Activated CD4-positive, alpha-beta memory T cell treated with anti-CD3 and anti-CD28 coated beads for 36 hours (primary cell): ENCODE data around the gene OLAH. TPM values are rescaled to one million over a fixed set of nuclear protein-coding genes. Genes with fewer than 3 reads are reported as not detected.
A peak's percentile ranks its signal among the peaks of the same experiment; 100 is the strongest.

ENCODE experiments used
- CTCF ChIA-PET: fragments of 350-600 bp; sonication (Branson Sonifier 250); formaldehyde crosslinking; loops from one replicate; lab custom pipeline; 2021; ENCODE audit warnings: antibody characterized with exemption, inconsistent platforms; lab: Charles Lee
- POLR2A ChIA-PET: fragments of 350-600 bp; sonication (Branson Sonifier 250); formaldehyde crosslinking; loops from one replicate; lab custom pipeline; 2021; ENCODE audit warnings: antibody characterized with exemption; lab: Charles Lee
- DNase-seq: peaks from one replicate; pipeline ENCODE4 v3.0.0-alpha.2; 2020
- H3K27ac Mint-ChIP-seq: one replicate; pipeline ENCODE4 v1.8.0; 2021; ENCODE audit warnings: mixed read lengths
- H3K27me3 Mint-ChIP-seq: one replicate; pipeline ENCODE4 v1.8.0; 2021; ENCODE audit warnings: mixed read lengths
- H3K36me3 Mint-ChIP-seq: one replicate; pipeline ENCODE4 v1.8.0; 2021; ENCODE audit warnings: mixed read lengths
- H3K4me1 Mint-ChIP-seq: one replicate; pipeline ENCODE4 v1.8.0; 2021; ENCODE audit warnings: low read depth, mixed read lengths
- H3K4me3 Mint-ChIP-seq: one replicate; pipeline ENCODE4 v1.8.0; 2021; ENCODE audit warnings: mild to moderate bottlenecking, mixed read lengths
- H3K9me3 Mint-ChIP-seq: one replicate; pipeline ENCODE4 v1.8.0; 2021; ENCODE audit warnings: mixed read lengths
- intact Hi-C: fragments of 100-400 bp; cut with micrococcal nuclease; formaldehyde crosslinking; loops from one replicate; pipeline ENCODE4 v1.15.1; 2023
- total RNA-seq, 2 experiments: library from RNA; stranded (reverse); gene quantifications; one replicate each; pipeline ENCODE4 v1.2.3, GENCODE V29; 2021

OLAH gene
- total RNA-seq, 2 experiments from 2014 or later = 0.31 to 0.34 TPM

- intact Hi-C loops = no loop called here
- Mint-ChIP-seq H3K27ac (peak overlapping the region; percentile 28), H3K36me3 (peaks cover 26% of the 10 kb centered on the region), H3K4me1 (peaks cover 6% of the 10 kb centered on the region), H3K27me3 (no peaks in the 10 kb centered on the region), H3K9me3 (no peaks in the 10 kb centered on the region), H3K4me3 (no peak overlapping the region)
- ChIA-PET POLR2A (no interaction called here), CTCF (no interaction called here)
- peak; percentile 30 for DNase-seq
These were observed 68.9 kb downstream of the OLAH start for GRCh38 chr10:15112657-15113056.

DNA sequence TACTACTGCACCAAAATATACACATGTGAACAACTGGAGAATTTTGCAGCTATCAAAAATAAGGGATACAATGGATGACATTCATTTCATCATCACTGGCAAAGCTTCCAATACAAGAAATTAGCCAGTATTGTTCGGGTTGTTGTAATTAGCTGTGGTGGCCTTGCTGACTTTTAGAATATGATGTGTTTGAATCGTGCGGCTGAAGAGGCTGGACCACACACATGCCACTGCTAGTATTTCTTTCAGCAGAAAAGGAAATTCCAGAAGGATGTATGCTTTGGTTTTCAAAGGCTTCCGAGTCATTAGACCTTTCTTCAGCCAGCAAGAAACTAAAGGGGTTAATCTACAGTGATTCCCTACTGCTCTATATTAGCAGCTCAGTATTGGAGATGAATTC, 70.0 kb downstream of the OLAH start:
- no peak overlapping the region for H3K27ac Mint-ChIP-seq
- intact Hi-C loops = no loop called here
- no peak overlapping the region for H3K4me3 Mint-ChIP-seq
- peaks cover 24% of the 10 kb centered on the region for H3K36me3 Mint-ChIP-seq
- H3K4me1 Mint-ChIP-seq = peaks cover 6% of the 10 kb centered on the region
- H3K27me3 Mint-ChIP-seq = no peaks in the 10 kb centered on the region
- POLR2A ChIA-PET = no interaction called here
- CTCF ChIA-PET = interaction anchor here (0.8 to 1.4 kb wide), 4 partner anchors 8 to 67 kb away, joined by 3 to 7 read pairs (median 3); partner anchors contain the start of gene RPP38
- DNase-seq = no peak
- H3K9me3 Mint-ChIP-seq = no peaks in the 10 kb centered on the region

GRCh38 chr10:15116225-15116624, 72.5 kb downstream of the OLAH start:
- H3K9me3 Mint-ChIP-seq = no peaks in the 10 kb centered on the region
- peaks cover 6% of the 10 kb centered on the region for H3K4me1 Mint-ChIP-seq
- H3K27me3 Mint-ChIP-seq = no peaks in the 10 kb centered on the region
- H3K36me3 Mint-ChIP-seq = peaks cover 33% of the 10 kb centered on the region
- H3K4me3 Mint-ChIP-seq = no peak overlapping the region
- POLR2A ChIA-PET = no interaction called here
- no peak overlapping the region for H3K27ac Mint-ChIP-seq
- intact Hi-C loops = no loop called here
- DNase-seq = no peak
- CTCF ChIA-PET = interaction anchor here (1.0 kb wide), 1 partner anchor 579 kb away, joined by 5 read pairs; no protein-coding TSS in a partner anchor

DNA sequence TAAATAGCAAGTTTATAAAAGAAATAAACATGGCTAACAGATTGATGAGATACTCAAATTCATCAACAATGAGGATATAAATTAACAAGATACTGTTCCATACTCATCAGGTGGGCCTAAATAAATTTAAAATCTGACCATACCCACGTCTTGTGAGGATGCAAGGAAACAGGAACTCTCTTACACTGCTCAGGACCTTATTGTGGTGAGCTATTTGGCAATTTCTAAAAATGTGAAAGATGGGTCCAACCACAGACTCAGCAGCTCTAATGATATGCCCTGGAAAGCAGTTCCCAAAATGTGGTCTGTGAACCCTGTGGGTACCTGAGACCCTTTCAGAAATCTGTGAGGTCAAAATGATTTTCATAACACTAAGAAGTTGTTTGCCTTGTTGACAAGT, 74.9 kb downstream of the OLAH start:
- no peak overlapping the region for H3K4me3 Mint-ChIP-seq
- CTCF ChIA-PET = no interaction called here
- intact Hi-C loops = no loop called here
- H3K4me1 Mint-ChIP-seq = peaks cover 18% of the 10 kb centered on the region
- H3K27ac Mint-ChIP-seq = no peak overlapping the region
- POLR2A ChIA-PET = no interaction called here
- peaks cover 29% of the 10 kb centered on the region for H3K36me3 Mint-ChIP-seq
- DNase-seq = no peak
- no peaks in the 10 kb centered on the region for H3K9me3 Mint-ChIP-seq
- no peaks in the 10 kb centered on the region for H3K27me3 Mint-ChIP-seq

GRCh38 chr10:15120523-15120922, 76.8 kb downstream of the OLAH start:
- H3K27me3 Mint-ChIP-seq = no peaks in the 10 kb centered on the region
- intact Hi-C loops = loop anchor here (10.0 kb wide), 1 partner anchor 254 kb away; the partner anchor contains the start of gene FAM171A1
- POLR2A ChIA-PET = no interaction called here
- no peaks in the 10 kb centered on the region for H3K9me3 Mint-ChIP-seq
- H3K36me3 Mint-ChIP-seq = peaks cover 33% of the 10 kb centered on the region
- DNase-seq = no peak
- H3K4me3 Mint-ChIP-seq = no peak overlapping the region
- H3K4me1 Mint-ChIP-seq = peaks cover 32% of the 10 kb centered on the region
- H3K27ac Mint-ChIP-seq = no peak overlapping the region
- CTCF ChIA-PET = interaction anchor here (5.1 kb wide), 1 partner anchor 14 kb away, joined by 23 read pairs; no protein-coding TSS in a partner anchor

GRCh38 chr10:15121707-15122106, 78.0 kb downstream of the OLAH start:
- intact Hi-C loops = loop anchor here (10.0 kb wide), 1 partner anchor 253 kb away; the partner anchor contains the start of gene FAM171A1
- CTCF ChIA-PET = interaction anchor here (1.1 to 5.1 kb wide), 3 partner anchors 8 to 21 kb away, joined by 5 to 23 read pairs (median 7); no protein-coding TSS in a partner anchor

GRCh38 chr10:15122477-15123030, 78.8 kb downstream of the OLAH start:
- H3K27ac Mint-ChIP-seq = peak overlapping the region; percentile 92
- CTCF ChIA-PET = interaction anchor here (1.1 to 5.1 kb wide), 7 partner anchors 9 to 47 kb away, joined by 3 to 23 read pairs (median 5); partner anchors contain the start of gene NMT2
- H3K36me3 Mint-ChIP-seq = peaks cover 41% of the 10 kb centered on the region
- peaks cover 32% of the 10 kb centered on the region for H3K4me1 Mint-ChIP-seq
- peak; percentile 45 for DNase-seq
- H3K27me3 Mint-ChIP-seq = no peaks in the 10 kb centered on the region
- intact Hi-C loops = loop anchor here (1.0 to 10.0 kb wide), 6 partner anchors 19 to 252 kb away; partner anchors contain the start of genes FAM171A1, MEIG1 and RPP38
- POLR2A ChIA-PET = interaction anchor here (0.8 to 3.1 kb wide), 5 partner anchors 15 to 45 kb away, joined by 3 to 30 read pairs (median 9); partner anchors contain the start of genes NMT2 and RPP38
- no peaks in the 10 kb centered on the region for H3K9me3 Mint-ChIP-seq
- peak overlapping the region; percentile 53 for H3K4me3 Mint-ChIP-seq

More at GRCh38 chr10:15121707-15122106, 78.0 kb downstream of the OLAH start:
- Mint-ChIP-seq H3K27me3 (no peaks in the 10 kb centered on the region), H3K4me1 (peaks cover 32% of the 10 kb centered on the region), H3K27ac (no peak overlapping the region), H3K36me3 (peaks cover 40% of the 10 kb centered on the region), H3K4me3 (no peak overlapping the region), H3K9me3 (no peaks in the 10 kb centered on the region)
- POLR2A ChIA-PET = interaction anchor here (0.8 to 3.1 kb wide), 3 partner anchors 21 to 46 kb away, joined by 3 to 30 read pairs (median 10); partner anchors contain the start of genes NMT2 and RPP38
- DNase-seq = no peak

Other genes with a start within 250 kb of the OLAH start
- gene CDNF, start 205.9 kb upstream of the OLAH start, total RNA-seq = 1 to 10 TPM; 1.6 to 1.8 TPM
- gene HSPA14, start 205.6 kb upstream of the OLAH start, total RNA-seq = 10 to 100 TPM; 31.1 to 31.2 TPM
- gene MSANTD7, start 205.6 kb upstream of the OLAH start, total RNA-seq = 10 to 100 TPM; 16.1 to 18.1 TPM
- gene SUV39H2, start 165.1 kb upstream of the OLAH start, total RNA-seq = 10 to 100 TPM; 38.7 to 39.8 TPM
- gene DCLRE1C, start 89.8 kb upstream of the OLAH start, total RNA-seq = 10 to 100 TPM; 17.2 to 18.3 TPM
- 1 to 10 TPM in 1 of 2 experiments, under 1 TPM in 1; 0.95 to 1.4 TPM for gene MEIG1, start 84.6 kb upstream of the OLAH start, total RNA-seq
- gene ACBD7, start 44.8 kb downstream of the OLAH start, total RNA-seq = 1 to 10 TPM; 1.7 to 1.9 TPM
- gene RPP38, start 53.4 kb downstream of the OLAH start, total RNA-seq = 10 to 100 TPM; 18.3 to 19.2 TPM
- gene NMT2, start 124.8 kb downstream of the OLAH start, total RNA-seq = 10 to 100 TPM; 21.8 to 22.1 TPM